Natural killer cell treated with Interleukin-12 subunit alpha and Interleukin-12 subunit beta and Interleukin-15 and Interleukin-18, amount 100 ng/mL, for 72 hours (primary cell): Measurements from ENCODE around the gene ZNF467. TPM values are rescaled to one million over a fixed set of nuclear protein-coding genes. Genes with fewer than 3 reads are reported as not detected.

Experiments used
- ATAC-seq, 2 donors: fragments of 150-1000 bp; cut with Tn5 transposase in 1 of 2; sonication (Bioruptor Pico), chemical (Tn5 transposase) in 1 of 2; 2 replicates each; pipeline ENCODE4 v1.10.0; 2021
- DNase-seq: peaks from one replicate; pipeline ENCODE4 v3.0.0; 2022; ENCODE audit warnings: low spot score
- H3K27ac Mint-ChIP-seq, 2 donors: 1 replicate in 1 of 2; 2 replicates in 1 of 2; pipeline ENCODE4 v1.8.0; 2022; ENCODE audit warnings: mixed read lengths in 2 of 2, mild to moderate bottlenecking in 1 of 2, moderate library complexity in 1 of 2
- H3K27me3 Mint-ChIP-seq, 2 donors: 1 replicate in 1 of 2; 2 replicates in 1 of 2; pipeline ENCODE4 v1.8.0; 2022; ENCODE audit warnings: mixed read lengths in 2 of 2
- H3K36me3 Mint-ChIP-seq: one replicate; pipeline ENCODE4 v1.8.0; 2022; ENCODE audit warnings: mixed read lengths
- H3K4me1 Mint-ChIP-seq, 2 donors: 1 replicate in 1 of 2; 2 replicates in 1 of 2; pipeline ENCODE4 v1.8.0; 2022; ENCODE audit warnings: low read depth in 2 of 2, mixed read lengths in 2 of 2, mild to moderate bottlenecking in 1 of 2
- H3K4me3 Mint-ChIP-seq: one replicate; pipeline ENCODE4 v1.8.0; 2022; ENCODE audit warnings: mixed read lengths
- H3K9me3 Mint-ChIP-seq: 2 replicates; pipeline ENCODE4 v1.8.0; 2022; ENCODE audit warnings: mixed read lengths
- total RNA-seq, 2 donors: library from RNA; stranded (reverse); gene quantifications; one replicate each; pipeline ENCODE4 v1.2.3, GENCODE V29; 2022

ZNF467 gene
- total RNA-seq, 2 donors from 2014 or later, result 0.10 to 0.28 TPM

DNA sequence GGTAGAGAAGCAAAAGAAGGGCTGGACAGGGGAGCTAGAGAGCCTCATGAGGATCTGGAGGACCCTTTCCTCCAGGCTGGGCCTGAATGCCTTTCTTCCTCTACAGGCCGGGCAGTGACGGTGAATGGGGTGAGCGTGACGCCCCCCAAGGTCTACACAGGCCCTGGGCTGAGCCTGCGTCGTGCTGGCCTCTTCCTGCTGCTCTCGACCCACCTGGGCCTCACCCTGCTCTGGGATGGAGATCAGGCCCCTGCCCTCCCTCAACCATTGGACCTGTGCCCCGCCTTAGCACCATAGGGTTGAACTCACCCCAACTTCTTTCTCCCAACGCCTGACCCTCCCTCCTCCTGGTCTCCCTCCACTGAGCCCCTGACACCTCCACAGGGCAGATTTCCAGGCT, 12.6 kb upstream of the ZNF467 start:
- H3K27me3 Mint-ChIP-seq, result peaks cover 5 to 10% of the 10 kb centered on the region in 2 donors
- H3K4me3 Mint-ChIP-seq, result no peak overlapping the region
- H3K9me3 Mint-ChIP-seq, result no peaks in the 10 kb centered on the region
- H3K27ac Mint-ChIP-seq, result no peak overlapping the region
- DNase-seq, result no peak
- H3K36me3 Mint-ChIP-seq, result no peaks in the 10 kb centered on the region
- ATAC-seq, result no peak
- H3K4me1 Mint-ChIP-seq, result peaks cover 4 to 7% of the 10 kb centered on the region in 2 donors

DNA sequence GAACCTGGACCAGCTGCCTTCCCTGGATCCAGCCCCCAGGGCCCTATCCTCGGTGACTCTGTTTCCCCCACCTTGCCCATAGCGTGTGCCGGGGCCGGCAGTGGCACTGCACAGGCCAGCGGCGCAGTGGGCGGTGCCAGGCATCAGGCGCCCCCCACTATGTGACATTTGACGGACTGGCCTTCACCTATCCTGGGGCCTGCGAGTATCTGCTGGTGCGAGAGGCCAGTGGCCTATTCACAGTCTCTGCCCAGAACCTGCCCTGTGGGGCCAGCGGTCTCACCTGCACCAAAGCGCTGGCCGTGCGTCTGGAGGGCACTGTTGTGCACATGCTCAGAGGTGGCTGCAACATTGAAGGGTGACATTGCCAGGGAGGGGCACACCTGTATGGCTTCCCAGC, 12.0 kb upstream of the ZNF467 start:
- ATAC-seq (no peak), DNase-seq (no peak)
- Mint-ChIP-seq H3K4me1 (peaks cover 4 to 7% of the 10 kb centered on the region in 2 donors), H3K27me3 (peaks cover 5 to 10% of the 10 kb centered on the region in 2 donors), H3K36me3 (no peaks in the 10 kb centered on the region), H3K27ac (no peak overlapping the region), H3K4me3 (no peak overlapping the region), H3K9me3 (no peaks in the 10 kb centered on the region)

GRCh38 chr7:149784251-149784608, 10.8 kb upstream of the ZNF467 start:
- no peaks in the 10 kb centered on the region for H3K9me3 Mint-ChIP-seq
- no peaks in the 10 kb centered on the region for H3K36me3 Mint-ChIP-seq
- H3K27ac Mint-ChIP-seq, result no peak overlapping the region
- peaks cover 4 to 7% of the 10 kb centered on the region in 2 donors for H3K4me1 Mint-ChIP-seq
- H3K4me3 Mint-ChIP-seq, result no peak overlapping the region
- ATAC-seq (no peak), DNase-seq (no peak)
- peaks cover 0 to 4% of the 10 kb centered on the region in 2 donors for H3K27me3 Mint-ChIP-seq

GRCh38 chr7:149783386-149784250, 10.2 kb upstream of the ZNF467 start:
- Mint-ChIP-seq H3K27me3 (peaks cover 0 to 2% of the 10 kb centered on the region in 2 donors), H3K27ac (no peak overlapping the region), H3K36me3 (no peaks in the 10 kb centered on the region), H3K4me1 (peaks cover 4 to 7% of the 10 kb centered on the region in 2 donors), H3K4me3 (no peak overlapping the region), H3K9me3 (no peaks in the 10 kb centered on the region)
- DNase-seq, result no peak
- no peak for ATAC-seq

GRCh38 chr7:149782682-149783345, 9.4 kb upstream of the ZNF467 start:
- Mint-ChIP-seq H3K36me3 (no peaks in the 10 kb centered on the region), H3K4me3 (no peak overlapping the region), H3K27me3 (no peaks in the 10 kb centered on the region), H3K9me3 (no peaks in the 10 kb centered on the region), H3K27ac (no peak overlapping the region), H3K4me1 (peaks cover 4 to 7% of the 10 kb centered on the region in 2 donors)
- DNase-seq (no peak), ATAC-seq (no peak)

DNA sequence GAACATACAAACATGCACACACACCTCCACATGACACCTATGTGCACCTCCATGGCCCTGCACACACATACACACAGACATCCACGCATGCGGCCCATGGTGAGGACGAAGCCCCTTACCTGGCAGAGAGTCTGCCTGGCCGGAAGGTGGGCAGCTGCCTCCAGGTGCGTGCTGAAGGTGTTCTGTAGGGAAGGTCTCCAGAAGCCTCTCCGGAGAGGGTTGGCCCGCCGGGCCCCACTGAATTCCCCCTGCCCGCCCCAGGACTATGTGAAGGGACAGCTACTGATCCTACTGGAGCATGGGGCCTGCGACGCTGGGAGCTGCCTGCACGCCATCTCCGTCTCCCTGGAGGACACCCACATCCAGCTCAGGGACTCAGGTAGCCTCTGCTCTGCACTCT, 8.5 kb upstream of the ZNF467 start:
- DNase-seq (no peak), ATAC-seq (no peak)
- no peaks in the 10 kb centered on the region for H3K9me3 Mint-ChIP-seq
- H3K27me3 Mint-ChIP-seq, result no peaks in the 10 kb centered on the region
- H3K36me3 Mint-ChIP-seq, result no peaks in the 10 kb centered on the region
- H3K4me3 Mint-ChIP-seq, result no peak overlapping the region
- H3K27ac Mint-ChIP-seq, result no peak overlapping the region
- peaks cover 4 to 7% of the 10 kb centered on the region in 2 donors for H3K4me1 Mint-ChIP-seq

GRCh38 chr7:149780636-149781419, 7.4 kb upstream of the ZNF467 start:
- ATAC-seq, result peak in 1 of 2 donors; percentile 29
- peaks cover 4 to 11% of the 10 kb centered on the region in 2 donors for H3K4me1 Mint-ChIP-seq
- H3K4me3 Mint-ChIP-seq, result no peak overlapping the region
- DNase-seq, result no peak
- no peaks in the 10 kb centered on the region for H3K27me3 Mint-ChIP-seq
- no peaks in the 10 kb centered on the region for H3K36me3 Mint-ChIP-seq
- H3K9me3 Mint-ChIP-seq, result no peaks in the 10 kb centered on the region
- no peak overlapping the region for H3K27ac Mint-ChIP-seq

GRCh38 chr7:149780056-149780455, 6.7 kb upstream of the ZNF467 start:
- DNase-seq (no peak), ATAC-seq (no peak)
- H3K27ac Mint-ChIP-seq, result no peak overlapping the region

GRCh38 chr7:149779502-149779805, 6.1 kb upstream of the ZNF467 start:
- H3K9me3 Mint-ChIP-seq, result no peaks in the 10 kb centered on the region
- no peak for DNase-seq
- H3K36me3 Mint-ChIP-seq, result no peaks in the 10 kb centered on the region
- H3K27ac Mint-ChIP-seq, result no peak overlapping the region
- H3K27me3 Mint-ChIP-seq, result no peaks in the 10 kb centered on the region
- H3K4me1 Mint-ChIP-seq, result peaks cover 4 to 14% of the 10 kb centered on the region in 2 donors
- no peak overlapping the region for H3K4me3 Mint-ChIP-seq
- ATAC-seq, result no peak

More at GRCh38 chr7:149780056-149780455, 6.7 kb upstream of the ZNF467 start:
- no peaks in the 10 kb centered on the region for H3K36me3 Mint-ChIP-seq
- H3K4me3 Mint-ChIP-seq, result no peak overlapping the region
- peaks cover 4 to 13% of the 10 kb centered on the region in 2 donors for H3K4me1 Mint-ChIP-seq
- no peaks in the 10 kb centered on the region for H3K27me3 Mint-ChIP-seq
- H3K9me3 Mint-ChIP-seq, result no peaks in the 10 kb centered on the region

- DNase-seq (no peak), ATAC-seq (no peak)
- Mint-ChIP-seq H3K27ac (no peak overlapping the region), H3K27me3 (no peaks in the 10 kb centered on the region), H3K4me1 (peaks cover 4 to 14% of the 10 kb centered on the region in 2 donors), H3K9me3 (no peaks in the 10 kb centered on the region), H3K36me3 (no peaks in the 10 kb centered on the region), H3K4me3 (no peak overlapping the region)
Measured at GRCh38 chr7:149778696-149779501, 5.5 kb upstream of the ZNF467 start.

DNA sequence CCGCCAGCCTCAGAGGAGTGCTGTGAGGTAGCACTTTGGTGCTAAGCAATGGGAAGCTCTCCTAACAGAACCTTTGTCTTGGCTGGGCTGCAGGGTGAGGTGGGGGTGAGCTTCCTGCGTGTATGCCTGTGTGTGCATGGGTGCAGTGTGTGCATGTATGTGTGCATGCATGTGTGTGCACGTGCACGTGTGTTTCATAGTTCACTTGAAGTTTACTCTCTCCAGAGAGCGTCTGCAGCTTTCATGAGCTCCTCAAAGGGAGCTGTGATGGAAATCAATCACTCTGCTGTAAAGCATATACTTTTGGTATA, 4.9 kb upstream of the ZNF467 start:
- ATAC-seq, result no peak
- Mint-ChIP-seq H3K4me3 (no peak overlapping the region), H3K4me1 (peaks cover 4 to 14% of the 10 kb centered on the region in 2 donors)

GRCh38 chr7:149777551-149778326, 4.4 kb upstream of the ZNF467 start:
- Mint-ChIP-seq H3K4me3 (no peak overlapping the region), H3K27ac (no peak overlapping the region)

More for the DNA sequence above, 4.9 kb upstream of the ZNF467 start:
- no peaks in the 10 kb centered on the region for H3K27me3 Mint-ChIP-seq
- no peak for DNase-seq
- H3K9me3 Mint-ChIP-seq, result no peaks in the 10 kb centered on the region
- no peaks in the 10 kb centered on the region for H3K36me3 Mint-ChIP-seq
- no peak overlapping the region for H3K27ac Mint-ChIP-seq

More at GRCh38 chr7:149777551-149778326, 4.4 kb upstream of the ZNF467 start:
- H3K9me3 Mint-ChIP-seq, result no peaks in the 10 kb centered on the region
- H3K27me3 Mint-ChIP-seq, result no peaks in the 10 kb centered on the region
- DNase-seq, result no peak
- peaks cover 4 to 16% of the 10 kb centered on the region in 2 donors for H3K4me1 Mint-ChIP-seq
- no peaks in the 10 kb centered on the region for H3K36me3 Mint-ChIP-seq
- ATAC-seq, result no peak
